HG02840 (cell line): ENCODE results near the gene TYW3.
"Not testable (repeated sequence)": the region's sequence is repeated elsewhere in the genome, so short reads cannot be mapped to it uniquely, and the experiment has no call there.

ENCODE experiments used
- ATAC-seq: cut with Tn5 transposase; IDR thresholded peaks from one replicate; pipeline ENCODE4 v1.9.1; 2021; ENCODE audit warnings: mild to moderate bottlenecking, moderate library complexity, moderate number of reproducible peaks; ENCODE audit not compliant: unreplicated experiment, low FRiP score

TYW3 gene

DNA sequence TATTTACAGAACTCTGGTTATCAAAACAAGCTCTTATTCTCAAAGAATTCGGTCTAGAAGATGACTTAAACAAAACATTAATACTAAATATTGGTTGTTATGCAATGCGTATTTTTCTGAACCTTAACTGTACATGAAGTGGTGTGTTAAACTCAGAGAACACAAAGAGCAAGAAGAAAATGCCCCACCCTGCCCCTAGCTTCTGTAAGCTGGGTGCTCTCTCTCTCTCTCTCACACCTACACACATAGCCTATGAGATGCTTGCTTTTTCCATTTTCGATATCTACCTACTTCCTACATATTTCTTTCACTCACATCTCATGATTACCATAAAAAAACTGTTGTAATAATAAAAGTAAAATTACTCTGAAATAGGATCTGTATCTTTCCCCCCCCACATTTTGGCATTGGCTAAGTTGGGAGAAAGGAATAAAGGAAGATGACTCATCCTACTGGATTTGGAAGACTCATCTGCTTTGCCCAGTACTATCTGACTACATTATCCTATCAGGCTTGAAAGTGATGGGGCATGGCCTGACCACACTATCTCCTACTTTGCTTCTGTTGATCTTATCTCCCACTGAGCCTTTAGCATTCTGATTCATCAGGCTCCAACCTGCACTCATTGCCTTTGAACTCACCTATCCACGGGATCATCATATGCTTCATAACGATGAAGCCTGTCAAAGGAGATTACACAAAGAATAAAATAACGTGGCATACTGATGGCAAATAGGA, 3.0 kb upstream of the TYW3 start:
- ATAC-seq = no peak

DNA sequence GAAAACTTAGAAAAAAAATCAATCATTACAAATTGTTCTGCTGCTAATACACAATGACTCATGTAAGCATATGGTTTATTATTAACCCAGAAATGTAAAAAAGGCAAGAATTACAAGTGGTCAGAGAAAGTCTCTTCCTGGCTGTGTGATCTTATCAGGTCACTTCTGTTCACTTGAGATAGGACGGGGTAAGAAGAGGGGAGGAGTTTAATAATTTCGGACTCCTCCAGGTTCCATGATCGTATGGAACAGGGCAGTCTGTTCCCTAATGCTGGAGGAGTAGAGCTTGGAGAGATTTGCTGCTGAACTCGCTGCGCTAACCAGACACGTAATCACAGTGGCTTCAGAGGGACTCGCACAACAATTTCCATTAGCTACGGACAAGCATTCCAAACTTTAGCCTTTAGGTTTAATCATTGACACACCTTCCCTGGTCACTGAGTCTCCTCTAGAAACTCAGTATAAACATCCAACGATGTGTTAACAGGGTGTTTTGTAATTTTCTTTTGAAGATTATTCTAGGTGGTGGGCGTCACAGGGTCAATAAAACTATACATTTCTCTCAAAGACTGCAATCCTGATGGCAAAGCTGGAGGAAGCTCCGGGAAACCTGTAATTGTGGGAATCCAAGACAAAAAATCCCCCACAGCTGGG, 1.4 kb upstream of the TYW3 start:
- ATAC-seq = peak; percentile 25

DNA sequence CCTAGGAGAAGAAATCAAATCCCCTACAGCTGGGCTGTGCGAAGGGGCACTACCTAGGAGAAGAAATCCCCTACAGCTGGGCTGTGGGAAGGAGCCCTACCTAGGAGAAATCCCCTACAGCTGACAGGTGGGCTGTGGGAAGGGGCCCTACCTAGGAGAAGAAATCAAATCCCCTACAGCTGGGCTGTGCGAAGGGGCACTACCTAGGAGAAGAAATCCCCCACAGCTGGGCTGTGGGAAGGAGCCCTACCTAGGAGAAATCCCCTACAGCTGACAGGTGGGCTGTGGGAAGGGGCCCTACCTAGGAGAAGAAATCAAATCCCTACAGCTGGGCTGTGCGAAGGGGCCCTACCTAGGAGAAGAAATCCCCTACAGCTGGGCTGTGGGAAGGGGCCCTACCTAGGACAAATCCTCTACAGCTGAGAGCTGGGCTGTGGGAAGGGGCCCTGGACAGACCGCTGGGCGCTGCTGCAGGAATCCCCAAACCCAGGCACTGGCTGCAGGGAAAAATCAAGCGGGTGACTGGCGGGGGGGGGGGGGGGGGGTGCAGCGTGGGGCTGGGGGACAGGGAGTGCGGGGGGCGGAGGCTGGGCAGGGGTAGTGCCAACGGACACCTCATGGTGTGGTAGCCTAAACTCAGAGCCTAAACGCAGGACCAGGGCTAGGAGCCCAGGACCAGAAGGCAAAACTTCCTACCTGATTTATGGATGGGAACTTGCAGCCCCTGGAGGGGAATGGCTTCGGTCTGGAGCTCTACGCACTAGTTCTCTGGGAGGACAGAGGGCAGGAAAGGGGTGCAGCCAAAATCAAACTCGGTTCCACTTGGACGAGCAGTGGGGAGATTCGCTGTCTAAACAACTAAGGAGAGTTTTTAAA, 643 bp upstream of the TYW3 start:
- ATAC-seq = peak; percentile 27

DNA sequence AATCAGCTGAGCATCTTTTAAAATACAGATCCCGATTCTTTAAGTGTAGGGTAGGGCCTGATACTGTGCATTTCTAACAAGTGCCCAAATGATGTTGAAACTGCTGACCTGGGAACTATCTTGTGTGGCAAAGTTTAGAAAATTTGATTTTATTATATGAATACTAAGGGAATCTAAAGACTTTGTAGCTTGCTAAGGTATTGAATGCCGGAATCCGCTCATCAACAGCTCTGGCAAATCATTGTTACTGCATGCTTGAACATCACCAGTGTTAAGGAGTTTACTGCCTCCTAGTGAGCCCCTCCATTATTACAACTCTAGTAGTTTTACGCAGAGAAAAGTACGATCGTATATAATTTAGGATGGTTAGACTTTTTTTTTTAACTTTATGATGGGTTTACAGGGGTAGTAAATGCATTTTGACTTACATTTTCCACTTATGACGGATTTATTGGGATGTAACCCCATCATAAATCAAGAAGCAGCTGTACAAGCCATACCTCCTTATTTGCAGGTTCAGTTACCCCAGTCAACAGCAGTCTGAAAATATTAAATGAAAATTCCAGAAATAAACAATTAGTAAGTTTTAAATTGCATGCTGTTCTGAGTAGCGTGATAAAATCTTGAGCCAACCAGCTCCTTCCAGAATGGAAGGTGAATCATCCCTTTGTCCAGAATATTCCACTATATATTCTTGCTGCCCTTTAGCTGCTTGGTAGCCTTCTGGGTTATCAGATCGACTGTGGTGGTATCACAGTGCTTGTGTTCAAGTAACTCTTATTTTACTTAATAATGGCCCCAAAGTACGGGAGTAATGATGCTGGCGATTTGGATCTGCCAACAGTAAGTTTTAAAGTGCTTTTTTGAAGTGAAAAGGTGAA, 892 bp downstream of the TYW3 start:
- ATAC-seq = peak; percentile 38

DNA sequence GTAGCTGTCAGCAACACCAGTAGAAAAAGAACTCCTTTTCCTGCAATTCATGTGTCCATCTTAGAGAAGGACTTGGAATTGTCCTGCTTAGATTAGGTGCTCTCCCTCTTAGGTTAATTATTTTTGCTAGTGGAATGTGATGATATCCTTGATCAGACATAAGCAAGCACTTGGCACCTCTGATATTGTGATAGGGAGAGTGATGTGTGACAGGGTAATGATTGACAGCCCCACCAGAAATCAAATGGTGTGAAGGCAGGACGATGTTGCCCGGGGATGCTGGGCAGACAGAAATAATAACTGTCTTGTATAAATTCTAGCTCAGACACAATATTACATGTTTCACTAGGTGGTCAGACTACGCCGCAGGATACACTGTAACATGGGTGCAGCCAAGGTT, 4.4 kb downstream of the TYW3 start:
- no peak for ATAC-seq

DNA sequence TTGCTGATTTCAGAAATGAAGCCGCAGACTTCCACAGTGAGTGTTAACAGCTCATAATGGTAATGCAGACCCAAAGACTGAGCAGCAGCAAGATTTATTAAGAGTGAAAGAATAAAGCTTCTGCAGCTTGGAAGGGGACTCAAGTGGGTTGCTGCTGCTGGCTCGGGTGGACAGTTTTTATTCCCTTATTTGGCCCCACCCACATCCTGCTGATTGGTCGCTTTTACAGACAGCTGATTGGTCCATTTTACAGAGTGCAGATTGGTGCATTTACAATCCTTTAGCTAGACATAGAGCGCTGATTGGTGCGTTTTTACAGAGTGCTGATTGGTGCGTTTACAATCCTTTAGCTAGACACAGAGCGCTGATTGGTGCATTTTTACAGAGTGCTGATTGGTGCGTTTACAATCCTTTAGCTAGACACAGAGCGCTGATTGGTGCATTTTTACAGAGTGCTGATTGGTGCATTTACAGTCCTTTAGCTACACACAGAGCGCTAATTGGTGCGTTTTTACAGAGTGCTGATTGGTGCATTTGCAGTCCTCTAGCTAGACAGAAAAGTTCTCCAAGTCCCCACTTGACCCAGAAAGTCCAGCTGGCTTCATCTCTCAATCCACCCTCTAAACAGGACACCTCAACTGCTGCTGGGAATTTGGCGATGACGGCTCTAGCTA, 7.5 kb downstream of the TYW3 start:
- not testable (repeated sequence) for ATAC-seq

DNA sequence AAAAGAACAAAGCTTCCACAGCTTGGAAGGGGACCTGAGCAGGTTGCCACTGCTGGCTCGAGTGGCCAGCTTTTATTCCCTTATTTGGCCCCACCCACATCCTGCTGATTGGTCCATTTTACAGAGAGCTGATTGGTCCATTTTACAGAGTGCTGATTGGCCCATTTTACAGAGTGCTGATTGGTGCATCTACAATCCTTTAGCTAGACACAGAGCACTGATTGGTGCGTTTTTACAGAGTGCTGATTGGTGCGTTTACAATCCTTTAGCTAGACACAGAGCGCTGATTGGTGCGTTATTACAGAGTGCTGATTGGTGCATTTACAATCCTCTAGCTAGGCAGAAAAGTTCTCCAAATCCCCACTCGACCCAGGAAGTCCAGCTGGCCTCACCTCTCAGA, 12.3 kb downstream of the TYW3 start:
- not testable (repeated sequence) for ATAC-seq

DNA sequence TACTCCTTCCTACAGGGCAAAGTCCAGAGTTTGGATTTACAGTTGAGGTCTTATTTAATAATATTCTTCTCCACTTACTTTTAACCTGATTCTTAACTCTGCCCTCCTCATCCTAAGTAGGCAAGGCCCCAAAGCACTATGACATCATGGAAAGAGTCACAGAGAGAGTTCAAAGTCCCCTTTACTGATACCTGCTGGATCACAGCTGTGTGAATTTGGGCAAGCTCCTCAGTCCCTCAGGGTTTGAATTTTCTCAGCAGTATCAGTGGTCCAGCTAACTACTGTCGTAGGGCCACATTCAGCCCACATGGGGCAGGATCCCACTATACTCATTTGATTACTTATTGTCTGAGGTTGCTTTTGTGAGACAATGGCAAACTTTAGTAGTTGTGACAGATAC, 16.0 kb downstream of the TYW3 start:
- ATAC-seq = no peak

DNA sequence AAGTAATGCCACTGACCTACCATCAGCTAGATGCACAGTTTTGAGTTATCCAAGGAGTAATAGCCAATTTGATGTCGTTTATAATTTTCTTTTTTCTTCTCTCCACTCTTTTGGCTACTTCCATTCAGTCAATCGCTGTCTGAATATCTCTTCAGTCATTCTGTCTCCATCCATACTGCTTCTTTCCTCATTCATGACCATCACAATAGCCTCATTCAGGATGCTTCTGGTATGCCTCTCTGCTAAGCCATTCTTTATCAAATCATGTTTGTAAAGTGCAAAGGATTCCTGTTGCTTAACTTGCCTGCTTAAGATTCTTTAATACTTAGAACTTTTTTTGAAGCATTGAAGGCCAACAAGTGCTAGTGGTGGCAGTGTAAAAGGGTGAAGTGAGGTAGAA, 20.2 kb downstream of the TYW3 start:
- ATAC-seq = no peak

DNA sequence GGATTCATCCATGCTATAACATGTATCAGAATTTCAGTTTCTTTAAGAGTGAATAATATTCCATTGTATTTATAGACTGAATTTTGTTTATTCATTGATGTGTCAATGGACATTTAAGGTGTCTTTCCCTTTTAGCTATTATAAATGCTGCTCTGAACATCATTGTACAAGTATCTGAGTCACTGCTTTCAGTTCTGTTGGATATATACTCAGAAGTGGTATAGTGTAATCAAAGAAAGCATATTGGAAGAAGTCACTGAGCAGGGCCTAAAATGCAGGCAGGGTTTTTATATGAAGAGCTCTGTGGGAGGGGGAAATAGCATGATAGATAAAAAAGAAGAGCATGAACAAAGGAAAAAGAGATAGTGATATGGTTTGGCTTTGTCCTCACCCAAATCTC, 22.5 kb downstream of the TYW3 start:
- ATAC-seq = no peak

DNA sequence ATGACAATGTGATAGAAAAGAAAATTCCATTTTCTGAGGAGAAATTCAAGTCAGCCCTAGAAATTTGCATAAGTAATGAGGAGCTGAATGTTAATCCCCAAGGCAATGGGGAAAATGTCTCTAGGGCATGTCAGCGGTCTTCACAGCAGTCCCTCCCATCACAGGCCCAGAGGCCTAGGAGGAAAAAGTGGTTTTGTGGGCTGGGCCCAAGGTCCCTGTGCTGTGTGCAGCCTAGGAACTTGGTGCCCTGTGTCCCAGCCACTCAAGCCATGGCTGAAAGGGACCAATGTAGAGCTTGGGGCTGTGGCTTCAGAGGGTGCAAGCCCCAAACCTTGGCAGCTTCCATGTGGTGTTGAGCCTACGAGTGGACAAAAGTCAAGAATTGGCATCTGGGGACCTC, 23.7 kb downstream of the TYW3 start:
- not testable (repeated sequence) for ATAC-seq

DNA sequence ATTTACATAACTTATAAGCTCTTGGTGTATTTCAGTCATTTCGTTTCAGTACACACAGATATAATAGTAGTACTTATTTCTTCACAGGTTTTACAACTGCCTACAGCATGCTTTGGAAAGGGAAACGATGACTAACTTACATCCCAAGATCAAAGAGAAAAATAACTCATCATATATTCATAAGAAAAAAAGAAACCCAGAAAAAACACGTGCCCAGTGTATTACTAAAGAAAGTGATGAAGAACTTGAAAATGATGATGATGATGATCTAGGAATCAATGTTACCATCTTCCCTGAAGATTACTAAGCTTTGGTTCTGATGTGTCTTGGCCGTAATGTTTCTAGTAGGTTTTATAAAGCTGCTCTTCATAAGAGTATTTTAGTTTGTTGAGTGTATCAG, 30.9 kb downstream of the TYW3 start:
- no peak for ATAC-seq

DNA sequence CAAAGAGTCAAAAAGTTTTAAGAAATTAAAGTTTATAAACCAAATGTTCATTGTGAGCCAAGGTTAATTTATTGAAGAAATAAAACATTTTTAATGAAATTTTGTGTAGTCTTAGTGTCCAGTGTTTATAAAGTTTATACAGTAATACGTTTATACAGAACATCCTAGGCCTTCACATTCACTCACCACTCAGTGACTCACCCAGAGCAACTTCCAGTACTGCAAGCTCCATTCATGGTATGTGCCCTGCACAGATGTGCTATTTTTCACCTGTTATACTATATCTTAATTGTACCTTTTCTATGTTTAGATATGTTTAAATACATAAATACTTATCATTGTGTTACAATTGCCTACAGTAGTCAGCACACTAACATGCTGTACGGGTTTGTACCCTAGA, 33.6 kb downstream of the TYW3 start:
- no peak for ATAC-seq

DNA sequence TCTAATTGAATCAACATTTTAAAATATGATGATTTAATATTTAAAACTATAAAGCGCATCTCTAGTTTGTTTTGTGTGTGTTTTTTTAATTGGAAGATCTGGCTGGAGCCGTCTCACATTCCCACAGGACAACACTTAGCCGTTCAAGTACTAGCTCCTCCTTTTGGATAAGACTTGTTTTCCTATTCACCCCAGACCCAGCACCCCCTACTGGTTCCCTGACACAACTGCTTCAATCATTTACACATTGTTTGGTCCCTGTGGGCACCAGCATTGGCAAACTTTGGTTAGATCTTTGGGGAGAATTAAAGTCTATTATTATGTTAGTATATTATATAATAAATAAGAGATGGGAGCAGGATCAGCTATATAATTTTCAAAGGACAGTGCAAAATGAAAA, 34.5 kb downstream of the TYW3 start:
- ATAC-seq = no peak

DNA sequence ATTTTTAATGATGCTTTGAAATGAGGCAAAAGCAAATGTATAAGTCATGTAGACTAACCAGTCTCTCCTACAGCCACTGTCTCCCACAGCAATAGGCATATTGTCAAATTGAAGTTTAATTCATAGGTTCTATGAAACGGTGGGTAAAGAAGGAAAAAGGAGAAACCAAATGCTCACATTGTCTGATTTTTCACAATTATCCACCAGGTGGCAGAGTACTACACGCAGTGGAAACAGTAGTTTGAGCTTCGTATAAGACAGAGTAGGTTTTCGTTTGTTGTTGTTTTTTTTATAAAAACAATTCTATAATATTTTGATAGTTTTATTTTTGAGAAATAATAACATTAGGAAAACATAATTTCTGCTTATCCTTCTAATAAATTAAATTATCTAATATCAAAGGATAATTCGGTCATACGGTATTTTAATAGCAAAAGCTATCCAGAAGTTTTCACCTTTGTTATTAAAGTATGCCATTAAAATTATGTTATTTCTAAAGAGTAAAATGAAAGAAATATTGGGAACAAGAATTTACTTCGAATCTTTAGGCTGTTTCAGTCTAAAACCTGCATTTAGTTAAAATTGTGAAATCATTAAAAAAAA, 39.1 kb downstream of the TYW3 start:
- no peak for ATAC-seq

DNA sequence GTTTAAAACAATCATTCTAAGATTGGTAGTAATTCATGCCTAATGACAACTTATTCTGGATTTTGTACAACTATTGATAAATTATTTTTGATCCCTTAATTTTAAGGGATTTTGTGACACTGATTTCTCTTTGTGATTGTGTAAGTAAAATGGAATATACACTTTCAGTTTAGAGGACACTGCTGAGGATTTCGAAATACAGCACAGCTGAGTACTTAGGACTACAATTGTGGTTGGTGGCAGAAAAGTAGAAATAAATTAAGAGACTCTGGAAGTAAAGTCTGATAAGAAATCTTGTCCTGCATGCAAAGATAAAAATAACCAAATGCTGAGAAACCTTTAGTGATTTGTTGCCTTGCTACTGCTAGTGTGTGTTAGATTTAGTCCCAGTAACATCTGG, 40.0 kb downstream of the TYW3 start:
- no peak for ATAC-seq

DNA sequence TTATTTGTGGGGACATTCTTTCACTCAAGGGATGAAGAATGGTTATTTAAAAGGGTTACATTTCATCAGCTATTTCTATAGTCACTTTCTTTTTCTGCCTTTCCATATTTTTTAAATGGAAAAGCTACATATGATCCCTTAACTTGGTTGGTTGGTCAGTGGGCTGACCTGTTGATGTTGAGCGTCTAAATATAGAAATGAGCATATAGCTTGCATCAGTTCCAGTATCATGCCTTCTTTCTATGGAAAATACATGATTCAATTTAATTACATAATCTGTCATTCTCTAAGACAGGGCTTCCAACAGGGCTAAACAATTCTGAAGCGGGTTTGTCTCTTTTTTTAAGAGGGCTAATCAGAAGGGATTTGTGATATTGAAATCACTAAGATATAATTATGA, 40.6 kb downstream of the TYW3 start:
- no peak for ATAC-seq

DNA sequence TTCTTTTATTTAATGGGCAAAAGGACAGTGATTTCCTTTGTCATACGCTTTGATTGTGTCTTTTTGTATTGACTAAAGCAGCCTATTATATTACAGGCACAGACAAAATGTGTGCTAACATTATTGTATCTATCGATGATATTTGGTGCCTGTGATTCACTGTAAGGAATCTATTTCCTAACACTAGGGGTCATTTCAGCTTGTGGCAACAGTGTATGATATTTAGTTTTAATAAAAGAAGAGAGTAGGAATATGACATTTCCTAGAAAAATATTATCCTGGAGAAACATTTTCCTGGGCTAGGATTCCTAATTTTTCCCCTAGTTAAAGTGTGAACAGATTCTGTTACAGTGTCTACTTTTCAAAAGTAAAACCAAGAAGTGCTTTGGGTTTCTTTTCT, 42.8 kb downstream of the TYW3 start:
- ATAC-seq = no peak

DNA sequence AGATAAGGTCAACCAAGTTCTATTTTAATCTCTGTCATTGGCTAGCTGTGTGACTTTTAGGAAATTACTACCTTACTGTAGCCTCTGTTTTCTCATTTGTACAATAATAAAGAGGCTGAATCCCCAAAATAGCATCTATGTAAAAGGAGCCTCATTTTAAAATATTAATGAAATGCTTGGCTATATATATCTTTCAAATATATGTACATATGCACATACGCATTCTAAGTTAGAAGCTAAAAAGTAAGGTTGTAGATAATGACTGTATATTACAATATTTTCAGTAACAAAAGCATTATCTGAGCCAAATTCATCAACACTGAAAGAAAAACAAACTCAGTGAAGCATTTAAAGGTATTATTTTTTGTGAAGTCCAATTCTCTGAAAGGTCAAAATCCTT, 44.6 kb downstream of the TYW3 start:
- ATAC-seq = no peak

DNA sequence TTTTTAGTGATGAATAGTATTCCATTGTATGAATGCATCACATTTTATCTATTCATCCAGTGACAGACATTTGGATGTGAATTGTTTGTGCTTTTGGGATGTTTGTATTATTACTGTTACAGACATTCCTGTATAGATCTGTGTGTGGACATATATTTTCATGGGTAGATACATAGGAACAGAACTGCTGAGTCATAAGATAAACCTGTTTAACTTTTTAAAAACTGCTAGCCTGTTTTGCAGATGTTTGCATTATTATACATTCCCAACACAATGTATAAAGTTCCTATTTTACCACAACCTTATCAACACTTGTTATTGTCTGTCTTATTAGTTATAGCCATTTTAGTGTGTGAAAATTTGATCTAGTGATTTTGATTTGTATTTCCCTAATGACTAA, 46.8 kb downstream of the TYW3 start:
- no peak for ATAC-seq
